Natural killer cell (primary cell): ENCODE data around the gene PREX1. TPM values are rescaled to one million over a fixed set of nuclear protein-coding genes. Genes with fewer than 3 reads are reported as not detected.

ENCODE experiments used
- ATAC-seq, 3 donors: fragments of 150-1000 bp in 2 of 3; fragments of 200-7000 bp in 1 of 3; cut with Tn5 transposase; 1 replicate in 1 of 3; 2 replicates in 2 of 3; pipeline ENCODE4 v1.10.0; 2021; ENCODE audit warnings: mild to moderate bottlenecking in 2 of 3, moderate library complexity in 2 of 3
- DNase-seq, 2 donors: peaks; one replicate each; pipeline versions ENCODE4 v3.0.0 to v3.0.0-alpha.2; 2013 to 2021; ENCODE audit warnings: mixed read lengths in 1 of 2
- H3K27ac ChIP-seq: one replicate; pipeline ENCODE4 v1.5.1; 2013; ENCODE audit warnings: mild to moderate bottlenecking, low read length
- H3K27me3 ChIP-seq: one replicate; pipeline ENCODE4 v1.6.1; 2013; ENCODE audit warnings: low read length; ENCODE audit not compliant: control insufficient read depth, insufficient read depth
- H3K36me3 ChIP-seq: one replicate; pipeline ENCODE4 v1.6.1; 2013; ENCODE audit warnings: low read length; ENCODE audit not compliant: control insufficient read depth, insufficient read depth
- H3K4me1 ChIP-seq: one replicate; pipeline ENCODE4 v1.6.1; 2013; ENCODE audit warnings: low read length; ENCODE audit not compliant: control insufficient read depth, insufficient read depth
- H3K4me3 ChIP-seq: one replicate; pipeline ENCODE4 v1.5.1; 2013; ENCODE audit warnings: low read length
- H3K9me3 ChIP-seq: one replicate; pipeline ENCODE4 v1.6.1; 2013; ENCODE audit warnings: low read length; ENCODE audit not compliant: control insufficient read depth, insufficient read depth
- H3K27ac Mint-ChIP-seq, 2 donors: one replicate each; pipeline ENCODE4 v1.8.0; 2022; ENCODE audit warnings: mild to moderate bottlenecking in 2 of 2, mixed read lengths in 2 of 2, moderate library complexity in 1 of 2
- H3K27me3 Mint-ChIP-seq, 2 donors: one replicate each; pipeline ENCODE4 v1.8.0; 2022; ENCODE audit warnings: low read depth in 2 of 2, mixed read lengths in 2 of 2
- H3K36me3 Mint-ChIP-seq: one replicate; pipeline ENCODE4 v1.8.0; 2022; ENCODE audit warnings: mixed read lengths
- H3K4me1 Mint-ChIP-seq, 2 donors: one replicate each; pipeline ENCODE4 v1.8.0; 2022; ENCODE audit warnings: mixed read lengths in 2 of 2
- H3K4me3 Mint-ChIP-seq: one replicate; pipeline ENCODE4 v1.8.0; 2022; ENCODE audit warnings: mild to moderate bottlenecking, moderate library complexity, mixed read lengths
- H3K9me3 Mint-ChIP-seq, 2 donors: one replicate each; pipeline ENCODE4 v1.8.0; 2022; ENCODE audit warnings: mixed read lengths in 2 of 2
- CTCF ChIP-seq: fragments of 200-600 bp; IDR thresholded peaks from one replicate; pipeline ENCODE4 v1.8.0; 2022; ENCODE audit warnings: antibody characterized with exemption
- WGBS: methylation state at CpG from one replicate; pipeline ENCODE4 v1.1.7; 2013; ENCODE audit warnings: missing lambda C conversion rate; ENCODE audit not compliant: insufficient coverage; 5-methylcytosine and 5-hydroxymethylcytosine counted together
- intact Hi-C: fragments of 100-400 bp; cut with micrococcal nuclease; formaldehyde crosslinking; loops from one replicate; pipeline ENCODE4 v1.14.2; 2022
- total RNA-seq, 4 donors: library from RNA; stranded (reverse); fragments of 120-200 nt in 1 of 4; gene quantifications; one replicate each; pipeline versions ENCODE4 v1.2.3 to v1.2.4, GENCODE V29; 2013 to 2022

Gene PREX1
- total RNA-seq, 3 donors from 2014 or later (not counting 1 experiment from before 2014, with no cell fraction given), result 382 to 392 (median 389) TPM

GRCh38 chr20:48634641-48635040 is 193.2 kb downstream of the PREX1 start:
- peaks cover 27 to 42% of the 10 kb centered on the region in 2 donors for H3K4me1 Mint-ChIP-seq
- peaks cover 10% of the 10 kb centered on the region for H3K36me3 Mint-ChIP-seq
- H3K9me3 Mint-ChIP-seq, result no peaks in the 10 kb centered on the region
- no peaks in the 10 kb centered on the region for H3K9me3 ChIP-seq
- no peak for DNase-seq
- H3K36me3 ChIP-seq, result peaks cover 97% of the 10 kb centered on the region
- H3K4me1 ChIP-seq, result peaks cover 20% of the 10 kb centered on the region
- 98% methylated on average over 7 of the region's 7 CpGs for WGBS
- no peak for TF ChIP-seq CTCF
- intact Hi-C loops, result loop anchor here (5.0 kb wide), 1 partner anchor 273 kb away; no protein-coding TSS in a partner anchor
- no peak overlapping the region for H3K27ac ChIP-seq
- no peaks in the 10 kb centered on the region for H3K27me3 ChIP-seq
- H3K4me3 Mint-ChIP-seq, result no peak overlapping the region
- ATAC-seq, result no peak
- H3K4me3 ChIP-seq, result no peak overlapping the region
- H3K27ac Mint-ChIP-seq, result peak overlapping the region; percentile 82 to 83
- H3K27me3 Mint-ChIP-seq, result no peaks in the 10 kb centered on the region

GRCh38 chr20:48633620-48634257 is 194.1 kb downstream of the PREX1 start:
- Mint-ChIP-seq H3K4me3 (peak overlapping the region; percentile 0), H3K9me3 (no peaks in the 10 kb centered on the region), H3K4me1 (peaks cover 20 to 36% of the 10 kb centered on the region in 2 donors), H3K36me3 (peaks cover 10% of the 10 kb centered on the region), H3K27me3 (no peaks in the 10 kb centered on the region), H3K27ac (peak overlapping the region; percentile 47 to 82)
- Histone ChIP-seq H3K9me3 (no peaks in the 10 kb centered on the region), H3K27me3 (no peaks in the 10 kb centered on the region), H3K27ac (no peak overlapping the region), H3K4me1 (peaks cover 11% of the 10 kb centered on the region), H3K4me3 (no peak overlapping the region), H3K36me3 (peaks cover 97% of the 10 kb centered on the region)
- no peak for DNase-seq
- intact Hi-C loops, result no loop called here
- no peak for ATAC-seq
- TF ChIP-seq CTCF, result no peak
- 97% methylated on average over 9 of the region's 9 CpGs for WGBS

- H3K4me3 ChIP-seq, result no peak overlapping the region
- H3K36me3 Mint-ChIP-seq, result peaks cover 10% of the 10 kb centered on the region
- H3K27me3 Mint-ChIP-seq, result no peaks in the 10 kb centered on the region
- intact Hi-C loops, result no loop called here
- H3K9me3 ChIP-seq, result no peaks in the 10 kb centered on the region
- no peaks in the 10 kb centered on the region for H3K9me3 Mint-ChIP-seq
- TF ChIP-seq CTCF, result no peak
- H3K4me1 Mint-ChIP-seq, result peaks cover 13 to 28% of the 10 kb centered on the region in 2 donors
- no peak for DNase-seq
- H3K27ac ChIP-seq, result no peak overlapping the region
- H3K4me3 Mint-ChIP-seq, result peak overlapping the region; percentile 13
- H3K27me3 ChIP-seq, result no peaks in the 10 kb centered on the region
- peak overlapping the region; percentile 82 to 85 for H3K27ac Mint-ChIP-seq
- H3K36me3 ChIP-seq, result peaks cover 97% of the 10 kb centered on the region
- no peak for ATAC-seq
- H3K4me1 ChIP-seq, result peaks cover 4% of the 10 kb centered on the region
- WGBS, result 95% methylated on average over 10 of the region's 12 CpGs
Observed at GRCh38 chr20:48632825-48633619, 194.8 kb downstream of the PREX1 start.
